ENCODE measurements around the gene NCS1. TPM values are rescaled to one million over a fixed set of nuclear protein-coding genes. Genes with fewer than 3 reads are reported as not detected.

NCS1 gene
- total RNA-seq, 4 donors from 2014 or later = 11.6 to 32.5 (median 24.3) TPM

DNA sequence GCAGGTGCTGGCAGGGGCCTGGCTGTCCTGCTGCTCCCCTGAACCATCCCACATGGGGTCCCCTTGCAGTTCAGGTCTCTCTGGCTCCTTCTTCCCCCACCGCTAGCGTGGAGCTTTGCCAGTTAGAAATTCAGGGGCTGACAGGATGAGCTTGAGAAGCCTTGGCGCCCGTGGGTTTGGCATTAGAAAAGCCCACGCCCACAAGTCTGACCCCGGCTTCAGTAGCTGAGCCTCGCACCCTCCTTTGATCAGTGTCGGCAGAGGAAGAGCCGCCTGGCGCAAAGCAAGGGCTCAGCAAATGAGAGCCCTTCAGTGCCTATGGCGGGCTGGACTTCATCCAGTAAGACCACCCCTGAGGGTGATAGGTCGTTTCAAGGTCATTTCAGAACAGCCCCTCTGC, 30.1 kb upstream of the NCS1 start:
- WGBS = 71% methylated on average over 12 of the region's 12 CpGs
- no peak overlapping the region for H3K4me3 ChIP-seq
- TF ChIP-seq, protein P1, sequence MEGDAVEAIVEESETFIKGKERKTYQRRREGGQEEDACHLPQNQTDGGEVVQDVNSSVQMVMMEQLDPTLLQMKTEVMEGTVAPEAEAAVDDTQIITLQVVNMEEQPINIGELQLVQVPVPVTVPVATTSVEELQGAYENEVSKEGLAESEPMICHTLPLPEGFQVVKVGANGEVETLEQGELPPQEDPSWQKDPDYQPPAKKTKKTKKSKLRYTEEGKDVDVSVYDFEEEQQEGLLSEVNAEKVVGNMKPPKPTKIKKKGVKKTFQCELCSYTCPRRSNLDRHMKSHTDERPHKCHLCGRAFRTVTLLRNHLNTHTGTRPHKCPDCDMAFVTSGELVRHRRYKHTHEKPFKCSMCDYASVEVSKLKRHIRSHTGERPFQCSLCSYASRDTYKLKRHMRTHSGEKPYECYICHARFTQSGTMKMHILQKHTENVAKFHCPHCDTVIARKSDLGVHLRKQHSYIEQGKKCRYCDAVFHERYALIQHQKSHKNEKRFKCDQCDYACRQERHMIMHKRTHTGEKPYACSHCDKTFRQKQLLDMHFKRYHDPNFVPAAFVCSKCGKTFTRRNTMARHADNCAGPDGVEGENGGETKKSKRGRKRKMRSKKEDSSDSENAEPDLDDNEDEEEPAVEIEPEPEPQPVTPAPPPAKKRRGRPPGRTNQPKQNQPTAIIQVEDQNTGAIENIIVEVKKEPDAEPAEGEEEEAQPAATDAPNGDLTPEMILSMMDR (IDR thresholded peaks at IDR 0.05) = no peak
- no peak for TF ChIP-seq POLR2AphosphoS5 (IDR thresholded peaks at IDR 0.05)
- TF ChIP-seq POLR2A (IDR thresholded peaks at IDR 0.05) = no peak
- no peak for TF ChIP-seq EP300 (IDR thresholded peaks at IDR 0.05)
- no peaks in the 10 kb centered on the region for H3K27me3 ChIP-seq
- H3K36me3 ChIP-seq = peaks cover under 1% of the 10 kb centered on the region
- no peaks in the 10 kb centered on the region for H3K9me3 ChIP-seq
- DNase-seq (ENCODE audit: low spot score in 2 of 2) = no peak
- peaks cover 39% of the 10 kb centered on the region for H3K4me1 ChIP-seq
- H3K27ac ChIP-seq = no peak overlapping the region

DNA sequence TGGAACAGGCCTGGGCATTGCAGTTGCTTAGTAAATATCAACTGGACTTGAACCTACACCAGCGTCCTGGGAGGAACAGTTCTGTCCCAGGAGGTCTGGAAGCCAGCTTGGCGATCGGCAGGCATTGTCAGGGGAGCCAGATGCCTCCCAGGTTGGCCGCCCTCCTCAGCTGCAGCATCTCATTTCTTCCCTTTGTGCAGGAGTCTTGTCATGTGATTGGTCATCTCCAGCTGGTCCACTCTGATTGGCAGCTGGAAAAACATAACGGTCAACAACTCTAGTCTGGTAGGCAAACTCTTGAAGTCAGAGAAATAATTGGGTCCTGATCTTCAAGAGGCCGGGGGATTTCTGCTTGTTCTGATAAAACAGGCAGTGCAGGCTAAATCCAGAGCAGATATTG, 29.6 kb upstream of the NCS1 start:
- Histone ChIP-seq H3K4me1 (peaks cover 39% of the 10 kb centered on the region), H3K36me3 (no peaks in the 10 kb centered on the region), H3K4me3 (no peak overlapping the region), H3K27ac (no peak overlapping the region), H3K27me3 (no peaks in the 10 kb centered on the region), H3K9me3 (no peaks in the 10 kb centered on the region)
- TF ChIP-seq POLR2A (IDR thresholded peaks at IDR 0.05) (no peak), POLR2AphosphoS5 (IDR thresholded peaks at IDR 0.05) (no peak), EP300 (IDR thresholded peaks at IDR 0.05) (no peak)
- TF ChIP-seq, protein P1 (IDR thresholded peaks at IDR 0.05) = no peak
- DNase-seq (ENCODE audit: low spot score in 2 of 2) = no peak
- whole genome bisulfite sequencing = 80% methylated on average over 6 of the region's 6 CpGs

DNA sequence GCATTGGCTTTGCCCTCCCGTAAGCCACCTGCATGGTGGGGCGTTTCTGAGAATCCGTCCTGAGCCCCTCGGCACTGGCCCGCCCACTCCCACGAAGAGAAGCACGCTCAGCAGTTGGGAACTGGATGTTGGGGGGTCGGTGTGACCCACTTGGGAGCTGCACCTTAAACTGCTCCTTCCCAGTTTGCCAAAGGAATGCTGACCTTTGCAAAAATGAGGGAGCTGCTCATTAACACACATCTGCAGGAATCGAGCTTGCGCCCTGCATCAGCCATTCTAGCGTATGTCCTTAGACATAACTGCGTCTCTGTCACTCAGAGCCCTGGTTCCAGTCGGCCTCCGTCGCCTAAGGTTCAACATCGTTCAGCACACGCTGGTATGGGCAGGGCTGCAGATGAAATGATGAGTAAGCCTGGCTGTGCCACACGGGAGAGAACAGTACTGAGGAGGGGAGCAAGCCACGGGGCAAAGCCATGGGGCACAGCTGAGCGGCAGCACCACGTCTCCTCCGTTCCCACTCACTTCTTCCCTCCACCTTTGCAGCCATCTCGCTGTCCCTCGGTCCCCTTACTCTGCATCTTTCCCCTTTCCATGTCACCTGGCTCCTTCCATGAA, 28.8 kb upstream of the NCS1 start:
- Histone ChIP-seq H3K9me3 (no peaks in the 10 kb centered on the region), H3K4me3 (no peak overlapping the region), H3K36me3 (no peaks in the 10 kb centered on the region), H3K4me1 (peaks cover 32% of the 10 kb centered on the region), H3K27me3 (no peaks in the 10 kb centered on the region), H3K27ac (no peak overlapping the region)
- WGBS = 51% methylated on average over 18 of the region's 24 CpGs
- TF ChIP-seq, protein P1 (IDR thresholded peaks at IDR 0.05) = no peak
- no peak for TF ChIP-seq EP300 (IDR thresholded peaks at IDR 0.05)
- no peak for TF ChIP-seq POLR2A (IDR thresholded peaks at IDR 0.05)
- TF ChIP-seq POLR2AphosphoS5 (IDR thresholded peaks at IDR 0.05) = no peak
- DNase-seq (ENCODE audit: low spot score in 2 of 2) = no peak

DNA sequence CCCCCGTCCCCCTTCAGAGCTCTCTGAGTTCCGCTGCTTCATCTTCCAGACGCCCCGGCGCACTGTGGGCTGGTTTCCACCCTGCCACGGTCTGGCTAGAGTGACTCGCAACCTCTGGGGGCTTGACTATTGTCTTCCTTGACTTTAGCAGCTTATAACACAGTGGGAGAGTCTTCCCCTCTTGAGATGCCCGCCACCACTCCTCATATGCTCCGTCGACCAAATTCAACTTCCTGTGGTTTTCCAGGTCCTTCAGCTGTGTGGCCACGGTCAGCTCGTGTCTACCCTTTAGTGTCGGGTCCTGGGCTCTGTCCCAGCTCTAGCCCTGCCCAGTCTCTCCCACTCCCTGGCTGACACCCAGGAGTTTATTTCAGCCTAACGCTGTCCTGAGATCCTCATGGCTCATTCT, 28.2 kb upstream of the NCS1 start:
- H3K36me3 ChIP-seq = no peaks in the 10 kb centered on the region
- peaks cover 26% of the 10 kb centered on the region for H3K4me1 ChIP-seq
- no peak for DNase-seq (ENCODE audit: low spot score in 2 of 2)
- no peak overlapping the region for H3K4me3 ChIP-seq
- H3K27ac ChIP-seq = no peak overlapping the region
- no peaks in the 10 kb centered on the region for H3K27me3 ChIP-seq
- H3K9me3 ChIP-seq = no peaks in the 10 kb centered on the region
- TF ChIP-seq, protein P1 (IDR thresholded peaks at IDR 0.05) = no peak
- TF ChIP-seq EP300 (IDR thresholded peaks at IDR 0.05) = no peak
- no peak for TF ChIP-seq POLR2A (IDR thresholded peaks at IDR 0.05)
- TF ChIP-seq POLR2AphosphoS5 (IDR thresholded peaks at IDR 0.05) = no peak
- WGBS = 29% methylated on average over 14 of the region's 14 CpGs

DNA sequence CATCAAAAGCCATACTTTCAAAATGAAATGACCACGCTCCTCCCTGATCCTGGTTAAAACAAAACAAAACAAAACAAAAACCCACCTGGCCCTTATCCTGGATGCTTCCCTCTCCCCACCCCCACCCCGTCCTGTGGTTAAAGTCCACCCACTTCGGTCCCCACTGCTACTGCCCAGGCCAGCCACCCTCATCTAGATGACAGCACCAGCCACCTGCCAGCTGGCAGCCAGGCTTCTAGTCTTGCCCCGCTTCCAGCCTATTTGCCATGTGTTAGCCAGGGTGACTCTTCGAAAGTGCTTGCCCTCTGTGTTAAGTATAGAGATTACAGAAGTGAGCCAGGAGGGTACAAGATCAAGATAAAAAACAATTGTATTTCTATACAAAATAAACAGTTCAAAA, 27.5 kb upstream of the NCS1 start:
- H3K4me3 ChIP-seq = no peak overlapping the region
- no peaks in the 10 kb centered on the region for H3K36me3 ChIP-seq
- no peak overlapping the region for H3K27ac ChIP-seq
- peaks cover 19% of the 10 kb centered on the region for H3K4me1 ChIP-seq
- TF ChIP-seq POLR2AphosphoS5 (IDR thresholded peaks at IDR 0.05) = no peak
- TF ChIP-seq POLR2A (IDR thresholded peaks at IDR 0.05) = no peak
- TF ChIP-seq, protein P1 (IDR thresholded peaks at IDR 0.05) = no peak
- TF ChIP-seq EP300 (IDR thresholded peaks at IDR 0.05) = no peak
- no peaks in the 10 kb centered on the region for H3K27me3 ChIP-seq
- WGBS = 70% methylated on average over 4 of the region's 5 CpGs
- H3K9me3 ChIP-seq = no peaks in the 10 kb centered on the region
- DNase-seq (ENCODE audit: low spot score in 2 of 2) = no peak
